Activated CD8-positive, alpha-beta T cell treated with anti-CD3 and anti-CD28 coated beads for 36 hours (primary cell): Measurements from ENCODE around the gene SPOPL. TPM values are rescaled to one million over a fixed set of nuclear protein-coding genes. Genes with fewer than 3 reads are reported as not detected.

Experiments
- ATAC-seq: fragments of 200-7000 bp; cut with Tn5 transposase; one replicate; pipeline ENCODE4 v1.10.0; 2021; ENCODE audit warnings: mild to moderate bottlenecking, moderate library complexity
- CTCF ChIA-PET: fragments of 350-600 bp; sonication (Branson Sonifier 250); formaldehyde crosslinking; loops from one replicate; lab custom pipeline; 2021; ENCODE audit warnings: antibody characterized with exemption; lab: Charles Lee
- POLR2A ChIA-PET: fragments of 350-600 bp; sonication (Branson Sonifier 250); formaldehyde crosslinking; loops from one replicate; lab custom pipeline; 2021; ENCODE audit warnings: antibody characterized with exemption; lab: Charles Lee
- DNase-seq: peaks from one replicate; pipeline ENCODE4 v3.0.0-alpha.2; 2020
- H3K27ac Mint-ChIP-seq: one replicate; pipeline ENCODE4 v1.8.0; 2021; ENCODE audit warnings: mild to moderate bottlenecking, mixed read lengths
- H3K27me3 Mint-ChIP-seq: one replicate; pipeline ENCODE4 v1.8.0; 2021; ENCODE audit warnings: mixed read lengths
- H3K36me3 Mint-ChIP-seq: one replicate; pipeline ENCODE4 v1.8.0; 2021; ENCODE audit warnings: low read depth, mixed read lengths
- H3K4me1 Mint-ChIP-seq: one replicate; pipeline ENCODE4 v1.8.0; 2021; ENCODE audit warnings: low read depth, mixed read lengths
- H3K4me3 Mint-ChIP-seq: one replicate; pipeline ENCODE4 v1.8.0; 2021; ENCODE audit warnings: mild to moderate bottlenecking, moderate library complexity, mixed read lengths
- H3K9me3 Mint-ChIP-seq: one replicate; pipeline ENCODE4 v1.8.0; 2021; ENCODE audit warnings: mixed read lengths
- CTCF ChIP-seq: fragments of 200-600 bp; IDR thresholded peaks from one replicate; pipeline ENCODE4 v1.8.0; 2022; ENCODE audit warnings: antibody characterized with exemption, mild to moderate bottlenecking
- intact Hi-C: fragments of 100-400 bp; cut with micrococcal nuclease; formaldehyde crosslinking; loops from one replicate; pipeline ENCODE4 v1.10.0; 2022
- total RNA-seq, 2 experiments: library from RNA; stranded (reverse); gene quantifications; one replicate each; pipeline ENCODE4 v1.2.3, GENCODE V29; 2021

The SPOPL gene
- 1 to 10 TPM; 8.9 to 9.6 TPM for total RNA-seq

- Mint-ChIP-seq H3K4me3 (peak within 1 kb of the TSS; percentile 98), H3K4me1 (peaks cover 36% of the 10 kb centered on the region), H3K27me3 (no peaks in the 10 kb centered on the region), H3K27ac (peak within 1 kb of the TSS; percentile 97), H3K9me3 (no peaks in the 10 kb centered on the region), H3K36me3 (peaks cover 9% of the 10 kb centered on the region)
- ChIA-PET POLR2A (interaction anchor here (0.5 to 1.2 kb wide), 5 partner anchors 14 to 285 kb away, joined by 3 to 5 read pairs (median 3); no protein-coding TSS in a partner anchor), CTCF (no interaction called here)
- TF ChIP-seq CTCF = no peak
- intact Hi-C loops = no loop called here
- DNase-seq (peak; percentile 86), ATAC-seq (peak; percentile 90)
These were observed at the start of gene SPOPL for GRCh38 chr2:138501425-138502254. Gene SPOPL, plus strand, starts transcription at chr2:138501770. Its CDS starts 48,447 bp downstream, at chr2:138550217.

- no peak for ATAC-seq
- DNase-seq = no peak
- H3K27ac Mint-ChIP-seq = no peak overlapping the region
- no peaks in the 10 kb centered on the region for H3K36me3 Mint-ChIP-seq
- H3K4me3 Mint-ChIP-seq = no peak overlapping the region
- H3K27me3 Mint-ChIP-seq = peaks cover 2% of the 10 kb centered on the region
- ChIA-PET CTCF (no interaction called here), POLR2A (no interaction called here)
- no peaks in the 10 kb centered on the region for H3K4me1 Mint-ChIP-seq
- intact Hi-C loops = no loop called here
- no peaks in the 10 kb centered on the region for H3K9me3 Mint-ChIP-seq
- no peak for TF ChIP-seq CTCF
These were observed 49.2 kb upstream of the SPOPL start for GRCh38 chr2:138452324-138452723.

- Mint-ChIP-seq H3K27me3 (peaks cover 4% of the 10 kb centered on the region), H3K27ac (no peak overlapping the region), H3K4me1 (no peaks in the 10 kb centered on the region), H3K36me3 (no peaks in the 10 kb centered on the region), H3K4me3 (no peak overlapping the region), H3K9me3 (peaks cover 11% of the 10 kb centered on the region)
- POLR2A ChIA-PET = no interaction called here
- DNase-seq = no peak
- intact Hi-C loops = no loop called here
- no peak for ATAC-seq
- no peak for TF ChIP-seq CTCF
- CTCF ChIA-PET = no interaction called here
These were observed 47.8 kb upstream of the SPOPL start for GRCh38 chr2:138453815-138454214.

- DNase-seq = no peak
- no peaks in the 10 kb centered on the region for H3K36me3 Mint-ChIP-seq
- no peak overlapping the region for H3K4me3 Mint-ChIP-seq
- ChIA-PET POLR2A (no interaction called here), CTCF (no interaction called here)
- no peak overlapping the region for H3K27ac Mint-ChIP-seq
- H3K27me3 Mint-ChIP-seq = peaks cover 4% of the 10 kb centered on the region
- ATAC-seq = no peak
- H3K9me3 Mint-ChIP-seq = peaks cover 13% of the 10 kb centered on the region
- intact Hi-C loops = no loop called here
- no peaks in the 10 kb centered on the region for H3K4me1 Mint-ChIP-seq
- no peak for TF ChIP-seq CTCF
These were observed 46.8 kb upstream of the SPOPL start for GRCh38 chr2:138454761-138455160.

GRCh38 chr2:138455275-138455674 is 46.3 kb upstream of the SPOPL start:
- ATAC-seq (no peak), DNase-seq (no peak)
- Mint-ChIP-seq H3K27ac (no peak overlapping the region), H3K4me1 (no peaks in the 10 kb centered on the region), H3K4me3 (no peak overlapping the region), H3K9me3 (peaks cover 13% of the 10 kb centered on the region), H3K27me3 (peaks cover 4% of the 10 kb centered on the region), H3K36me3 (no peaks in the 10 kb centered on the region)
- intact Hi-C loops = no loop called here
- ChIA-PET POLR2A (no interaction called here), CTCF (no interaction called here)
- TF ChIP-seq CTCF = no peak
